Mucosa of descending colon (tissue), 3 donors: ENCODE results near the gene ATP5F1C. TPM values are rescaled to one million over a fixed set of nuclear protein-coding genes. Genes with fewer than 3 reads are reported as not detected.

Experiments used
- ATAC-seq: fragments of 200-7000 bp; cut with Tn5 transposase; one replicate; pipeline ENCODE4 v1.9.1; 2020; ENCODE audit warnings: mild to moderate bottlenecking, moderate library complexity
- DNase-seq, 3 donors: peaks; one replicate each; pipeline ENCODE4 v3.0.0-alpha.2; 2020
- H3K36me3 ChIP-seq: fragments of 200-600 bp; one replicate; pipeline ENCODE4 v1.8.0; 2021; ENCODE audit warnings: low read depth, mild to moderate bottlenecking
- H3K4me1 ChIP-seq: fragments of 200-600 bp; one replicate; pipeline ENCODE4 v1.8.0; 2021; ENCODE audit warnings: low read depth, mild to moderate bottlenecking
- H3K4me3 ChIP-seq: fragments of 200-600 bp; one replicate; pipeline ENCODE4 v1.8.0; 2021; ENCODE audit warnings: mild to moderate bottlenecking
- H3K9me3 ChIP-seq: fragments of 200-600 bp; one replicate; pipeline ENCODE4 v1.8.0; 2021; ENCODE audit warnings: mild to moderate bottlenecking
- CTCF ChIP-seq: fragments of 200-600 bp; IDR thresholded peaks from one replicate; pipeline ENCODE4 v1.8.0; 2022; ENCODE audit warnings: antibody characterized with exemption, mild to moderate bottlenecking
- intact Hi-C, 2 donors: fragments of 100-400 bp; cut with DNase I in 1 of 2; cut with micrococcal nuclease in 1 of 2; formaldehyde crosslinking; loops; one replicate each; pipeline versions ENCODE4 v1.11.0 to v1.11.1; 2022; cut with DNase I, micrococcal nuclease
- total RNA-seq, 3 donors: library from RNA; stranded (reverse); fragmentation: NEBNext Ultra II Directional in 2 of 3; extraction: Animal tissue kit (Norgen Biotek cat#: 25700) in 2 of 3; gene quantifications; one replicate each; pipeline versions ENCODE4 v1.2.1 to v1.2.4, GENCODE V29; 2021 to 2023
- donor health status: DM: no; HTN: no; CAD: no; lungs with moderate emphysema.
- donor health status: DM: no; HTN: no; CAD: no.
- donor health status: DM: no; HTN: yes; CAD: no.

The ATP5F1C gene
- total RNA-seq, 3 donors from 2014 or later = 323 to 533 (median 462) TPM

GRCh38 chr10:7856678-7857077, 68.7 kb downstream of the ATP5F1C start:
- no peak for DNase-seq
- Histone ChIP-seq H3K4me1 (no peaks in the 10 kb centered on the region), H3K4me3 (no peak overlapping the region), H3K36me3 (no peaks in the 10 kb centered on the region), H3K9me3 (peaks cover 9% of the 10 kb centered on the region)
- no peak for ATAC-seq
- intact Hi-C loops = no loop called here
- TF ChIP-seq CTCF = no peak

GRCh38 chr10:7857262-7857661, 69.3 kb downstream of the ATP5F1C start:
- Histone ChIP-seq H3K36me3 (no peaks in the 10 kb centered on the region), H3K4me1 (no peaks in the 10 kb centered on the region), H3K4me3 (no peak overlapping the region), H3K9me3 (peaks cover 15% of the 10 kb centered on the region)
- DNase-seq (no peak), ATAC-seq (no peak)
- TF ChIP-seq CTCF = no peak
- intact Hi-C loops = no loop called here

Other genes starting within 250 kb of the ATP5F1C start
- gene ITIH5, start 121.2 kb upstream of the ATP5F1C start, total RNA-seq = 10 to 100 TPM in 1 of 3 donors, 1 to 10 TPM in 2; 5.0 to 46.6 (median 8.1) TPM
- gene ITIH2, start 84.9 kb upstream of the ATP5F1C start, total RNA-seq = not detected
- gene KIN, start 184 bp upstream of the ATP5F1C start, total RNA-seq = 10 to 100 TPM in 1 of 3 donors, 1 to 10 TPM in 2; 8.6 to 10.5 (median 9.1) TPM
- gene TAF3, start 30.3 kb downstream of the ATP5F1C start, total RNA-seq = 10 to 100 TPM in 1 of 3 donors, 1 to 10 TPM in 2; 5.5 to 17.2 (median 6.0) TPM